Hematopoietic multipotent progenitor cell treated with erythropoietin and hydrocortisone succinate and interleukin-3 and kit ligand, for 8 days (in vitro differentiated cells): ENCODE measurements around the gene ESRRB.
"Not testable (repeated sequence)": the region's sequence is repeated elsewhere in the genome, so short reads cannot be mapped to it uniquely, and the experiment has no call there.

ENCODE experiments used
- DNase-seq: peaks from one replicate; pipeline ENCODE4 v3.0.0-alpha.2; 2015

ESRRB gene

GRCh38 chr14:76498463-76498935 lies 122.6 kb downstream of the ESRRB start:
- no peak for DNase-seq

- no peak for DNase-seq
Measured at GRCh38 chr14:76498976-76499375, 123.0 kb downstream of the ESRRB start.

GRCh38 chr14:76499399-76499798 lies 123.5 kb downstream of the ESRRB start:
- DNase-seq = no peak

GRCh38 chr14:76500011-76500410 lies 124.1 kb downstream of the ESRRB start:
- DNase-seq = no peak

- no peak for DNase-seq
Measured at GRCh38 chr14:76500480-76500879, 124.5 kb downstream of the ESRRB start.

GRCh38 chr14:76501156-76501720 lies 125.3 kb downstream of the ESRRB start:
- DNase-seq = no peak

- DNase-seq = no peak
Measured at GRCh38 chr14:76502219-76502618, 126.3 kb downstream of the ESRRB start.

- no peak for DNase-seq
Measured at GRCh38 chr14:76502638-76503037, 126.7 kb downstream of the ESRRB start.

- no peak for DNase-seq
Measured at GRCh38 chr14:76509311-76509710, 133.4 kb downstream of the ESRRB start.

- DNase-seq = no peak
Measured at GRCh38 chr14:76510181-76510580, 134.2 kb downstream of the ESRRB start.

- peak; percentile 56 for DNase-seq
Measured at GRCh38 chr14:76514213-76514998, 138.5 kb downstream of the ESRRB start.

- DNase-seq = no peak
Measured at GRCh38 chr14:76516884-76517283, 140.9 kb downstream of the ESRRB start.

- no peak for DNase-seq
Measured at GRCh38 chr14:76518366-76518765, 142.4 kb downstream of the ESRRB start.

- no peak for DNase-seq
Measured at GRCh38 chr14:76525106-76525821, 149.3 kb downstream of the ESRRB start.

GRCh38 chr14:76531085-76531484 lies 155.1 kb downstream of the ESRRB start:
- no peak for DNase-seq

GRCh38 chr14:76531821-76532318 lies 155.9 kb downstream of the ESRRB start:
- no peak for DNase-seq

GRCh38 chr14:76536636-76537035 lies 160.7 kb downstream of the ESRRB start:
- DNase-seq = not testable (repeated sequence)

GRCh38 chr14:76537906-76538647 lies 162.1 kb downstream of the ESRRB start:
- no peak for DNase-seq

- no peak for DNase-seq
Measured at GRCh38 chr14:76538648-76539008, 162.7 kb downstream of the ESRRB start.

GRCh38 chr14:76539130-76539529 lies 163.2 kb downstream of the ESRRB start:
- no peak for DNase-seq

GRCh38 chr14:76541594-76542219 lies 165.8 kb downstream of the ESRRB start:
- DNase-seq = no peak

- peak; percentile 44 for DNase-seq
Measured at GRCh38 chr14:76546426-76547221, 170.7 kb downstream of the ESRRB start.
